GM03348 (cell line): ENCODE data around the gene SORCS2.

ENCODE experiments used
- DNase-seq: peaks from one replicate; pipeline ENCODE4 v3.0.0; 2012; ENCODE audit warnings: low spot score

Gene SORCS2

DNA sequence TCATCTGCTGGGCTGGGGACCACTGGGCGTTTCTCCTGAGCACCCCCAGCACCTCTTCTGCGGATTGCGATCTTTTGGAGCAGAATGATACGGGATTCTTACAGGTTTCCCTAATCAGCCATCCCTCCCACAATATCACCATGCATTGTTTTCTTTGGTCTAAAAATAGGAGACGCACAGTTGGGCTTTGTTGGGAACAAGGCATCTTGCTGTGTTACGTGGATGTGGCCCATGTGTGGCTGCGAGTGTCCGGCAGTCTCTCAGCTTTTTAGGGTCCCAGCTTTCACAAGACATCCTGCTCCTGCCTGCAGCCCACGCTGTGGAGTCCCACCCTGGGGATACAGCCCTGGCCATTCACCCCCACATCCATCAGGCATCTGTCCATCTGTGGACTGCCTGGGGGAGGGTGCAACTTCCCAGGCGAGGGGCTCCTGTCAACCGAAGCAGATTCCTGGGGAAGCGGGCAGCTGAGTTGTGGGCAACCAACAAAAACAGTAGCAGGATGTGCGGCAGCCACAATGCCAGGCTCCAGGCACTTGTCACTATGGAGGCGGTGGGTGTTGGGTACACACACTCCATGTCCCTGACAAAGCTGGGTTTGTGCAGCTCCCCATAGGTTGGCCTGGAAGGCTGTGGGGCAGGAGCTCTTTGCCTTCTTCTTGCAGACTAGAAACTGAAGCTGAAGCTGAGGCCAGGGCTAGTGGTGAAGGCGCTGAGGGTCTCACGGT, 427.9 kb downstream of the SORCS2 start:
- DNase-seq: no peak

DNA sequence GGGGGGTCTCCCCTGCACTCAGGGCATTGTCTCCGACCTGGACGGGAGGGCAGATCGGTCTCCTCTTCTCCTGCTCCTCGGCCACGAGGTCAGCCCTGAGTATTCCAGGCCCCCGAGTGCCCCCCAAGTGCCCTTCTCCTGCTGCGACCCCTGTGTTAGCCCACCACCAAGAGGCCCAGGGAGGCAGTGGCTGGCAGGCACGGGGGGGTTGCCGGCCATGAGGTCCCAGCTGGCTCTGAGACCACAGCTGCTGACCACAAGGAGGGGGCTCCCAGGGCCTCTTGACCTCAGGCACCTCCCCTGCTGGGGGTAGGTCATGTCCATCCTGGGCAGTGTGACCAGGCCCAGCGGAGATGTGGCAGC, 428.5 kb downstream of the SORCS2 start:
- no peak for DNase-seq

DNA sequence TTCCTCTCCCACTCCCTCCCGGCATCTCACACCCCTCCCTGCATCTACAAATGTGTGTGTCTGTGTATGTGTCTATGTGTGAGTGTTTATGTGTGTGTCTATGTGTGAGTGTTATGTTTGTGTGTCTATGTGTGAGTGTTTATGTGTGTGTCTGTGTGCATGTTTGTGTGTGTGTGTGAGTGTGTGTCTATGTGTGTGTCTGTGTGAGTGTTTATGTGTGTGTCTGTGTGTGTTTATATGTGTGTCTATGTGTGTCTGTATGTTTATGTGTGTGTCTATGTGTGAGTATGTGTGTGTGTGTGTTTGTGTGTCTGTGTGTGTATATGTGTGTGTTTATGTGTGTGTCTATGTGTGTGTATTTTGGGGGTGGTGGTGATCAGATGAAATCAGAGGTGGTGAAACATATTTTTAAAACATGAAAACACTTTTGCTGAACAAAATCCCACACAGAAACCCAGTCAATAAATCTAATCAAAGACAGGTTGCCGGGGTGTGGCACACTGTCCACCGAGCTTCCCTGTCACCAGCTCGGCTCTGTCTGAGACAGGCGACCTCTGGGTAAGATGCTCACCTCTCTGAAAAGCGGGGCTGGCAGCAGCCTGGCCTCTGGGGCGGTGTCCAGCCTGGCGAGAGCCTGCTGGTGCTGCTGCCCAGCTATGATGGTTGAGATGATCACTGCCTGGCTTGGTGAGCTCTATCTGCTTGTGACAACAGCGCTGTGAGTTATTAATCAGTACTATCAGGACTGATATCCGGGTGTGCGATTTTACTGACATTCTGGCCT, 429.1 kb downstream of the SORCS2 start:
- DNase-seq: no peak

DNA sequence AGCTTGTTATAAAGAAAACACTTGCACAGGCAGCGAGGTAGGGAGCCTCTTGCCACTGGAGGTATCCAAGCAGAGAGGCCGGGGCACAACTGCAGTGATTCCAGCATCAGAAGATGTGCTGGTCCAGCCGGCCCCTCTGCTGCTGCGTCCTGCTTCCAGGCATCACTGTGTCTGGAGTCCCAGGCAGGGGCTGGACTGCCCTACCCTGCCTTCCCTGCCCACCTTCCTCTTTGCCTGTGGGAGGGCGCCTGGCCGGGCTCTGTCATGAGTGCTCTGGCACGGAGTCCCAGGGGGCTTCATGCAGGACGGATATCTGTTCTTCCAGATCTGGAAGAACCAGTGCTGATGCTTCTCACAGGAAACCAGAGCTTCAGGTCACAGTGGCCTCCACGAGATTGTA, 430.0 kb downstream of the SORCS2 start:
- no peak for DNase-seq

DNA sequence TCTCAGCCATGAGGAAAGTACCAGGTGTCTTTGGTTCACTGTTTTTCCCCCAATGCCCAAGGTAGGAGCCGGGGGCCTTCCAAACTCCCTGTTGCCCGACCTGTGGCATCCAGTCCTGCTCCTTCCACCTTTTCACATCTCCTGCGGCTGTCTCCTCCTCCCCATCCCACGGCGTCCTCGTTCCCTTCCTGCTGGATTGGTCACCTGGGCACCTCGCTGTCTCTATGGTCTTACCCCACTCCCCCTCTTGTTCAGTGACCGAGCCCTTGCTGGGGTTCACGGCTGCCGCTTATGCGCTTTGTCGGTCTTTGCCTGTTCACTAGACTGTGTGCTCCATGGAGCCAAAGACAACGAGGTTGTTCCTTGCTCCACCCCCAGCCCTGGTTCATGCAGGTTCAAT, 431.1 kb downstream of the SORCS2 start:
- no peak for DNase-seq

DNA sequence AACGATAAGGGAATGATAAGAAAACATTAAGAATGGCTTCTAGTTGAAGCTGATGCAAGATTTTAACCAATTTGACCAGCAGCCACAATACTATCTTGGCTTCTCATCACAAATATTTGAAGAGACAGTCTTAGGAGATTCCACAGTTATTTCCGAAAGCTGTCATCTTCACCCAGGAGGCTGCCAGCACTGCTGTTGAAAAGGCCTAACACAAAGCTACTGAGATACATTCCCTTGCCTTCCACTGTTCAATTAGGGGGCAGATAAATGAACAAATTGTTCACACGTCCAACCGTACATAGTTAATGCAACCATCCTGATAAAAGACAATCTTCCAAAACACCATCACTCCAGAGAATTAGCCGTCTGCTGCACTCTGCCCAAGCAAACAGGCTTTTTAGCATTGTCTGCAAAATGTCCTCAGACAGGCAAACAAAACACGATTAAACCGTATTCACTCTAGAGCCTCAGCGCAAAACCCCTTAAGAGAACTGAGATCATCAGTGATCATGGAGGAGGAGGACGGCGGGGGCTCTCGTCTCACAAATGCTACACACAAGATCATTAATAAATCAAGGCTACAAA, 432.1 kb downstream of the SORCS2 start:
- peak; percentile 70 for DNase-seq

DNA sequence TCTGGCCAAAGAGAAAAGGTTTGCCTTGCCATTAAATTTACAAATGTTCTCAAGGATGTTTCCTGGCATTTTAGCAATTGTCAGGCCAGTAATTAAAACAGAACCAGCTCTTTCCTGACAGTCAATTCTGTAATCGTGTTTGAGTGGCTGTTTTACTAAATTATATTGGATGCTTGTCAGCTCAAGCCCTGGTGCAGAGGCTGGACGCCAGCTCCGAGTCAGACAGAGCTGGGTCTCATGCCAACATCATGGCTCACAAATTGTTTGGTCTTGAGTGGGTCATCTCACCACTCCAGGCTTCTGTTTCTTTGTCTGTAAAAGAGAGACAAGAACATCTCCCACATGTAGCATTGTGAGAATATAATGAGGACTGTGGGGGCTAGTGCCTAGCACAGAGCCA, 432.7 kb downstream of the SORCS2 start:
- peak; percentile 85 for DNase-seq

DNA sequence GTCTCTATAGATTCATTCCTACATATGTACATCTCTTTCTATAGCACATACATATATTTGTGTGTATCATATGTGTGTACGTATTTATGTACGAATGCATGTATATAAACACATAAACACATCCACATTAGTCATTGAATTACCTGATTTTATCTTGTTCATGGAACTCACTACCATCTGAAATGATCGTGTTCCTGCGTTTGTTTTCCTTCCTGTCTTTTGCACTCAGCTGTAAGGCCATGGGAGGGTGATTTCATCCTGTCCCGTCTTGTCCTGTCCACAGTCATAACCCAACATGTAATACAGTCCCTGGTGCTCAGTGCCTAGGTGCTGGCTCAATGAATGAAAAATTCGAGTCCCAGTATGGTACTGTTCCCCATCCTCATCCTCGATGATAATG, 434.2 kb downstream of the SORCS2 start:
- no peak for DNase-seq

DNA sequence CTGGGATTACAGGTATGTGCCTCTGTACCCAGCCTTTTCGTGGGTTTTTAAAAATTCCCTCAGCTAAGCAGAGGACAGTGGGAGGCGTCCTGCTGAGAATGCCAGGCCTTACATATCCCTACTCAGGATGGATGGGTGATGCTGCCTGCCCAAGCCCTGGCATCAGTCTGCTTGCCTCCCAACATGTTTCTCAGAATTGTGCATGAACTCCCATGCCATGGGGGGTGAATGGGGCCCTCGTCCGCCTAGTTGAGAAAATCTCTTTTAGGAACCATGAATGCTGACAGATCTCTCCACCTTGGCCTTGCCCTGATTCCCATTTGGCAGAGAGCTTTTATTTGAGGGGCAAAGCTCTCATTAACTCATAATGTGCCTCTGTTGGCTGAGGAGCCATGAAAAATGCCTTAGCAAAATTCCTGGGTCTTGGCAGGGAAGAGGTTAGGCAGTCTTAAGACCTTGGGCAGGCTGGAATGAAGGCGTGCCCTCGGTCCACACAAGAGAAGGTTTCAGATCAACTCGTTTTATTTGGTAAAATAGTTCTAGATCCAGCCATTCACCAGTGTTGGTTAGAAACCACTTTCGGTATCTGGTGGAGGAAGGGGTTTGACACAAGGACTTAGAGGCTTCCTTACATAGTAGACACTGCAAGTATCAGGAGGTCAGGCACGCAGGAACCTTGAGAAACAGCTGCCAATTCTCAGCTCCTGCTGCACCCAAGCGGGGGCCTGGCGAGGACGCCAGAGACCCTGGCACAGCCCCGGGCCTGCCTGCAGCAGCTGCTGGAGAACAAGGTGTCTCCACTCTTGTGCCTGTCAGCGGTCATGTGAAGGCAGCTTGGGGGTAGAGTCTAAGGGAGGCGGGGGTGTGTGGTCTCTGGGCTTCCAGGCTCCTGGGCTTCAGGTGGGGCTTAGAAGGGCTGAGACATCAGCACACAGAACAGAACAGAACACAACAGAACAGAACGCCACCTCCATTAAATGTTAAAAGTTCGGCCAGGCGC, 435.2 kb downstream of the SORCS2 start:
- DNase-seq: no peak

DNA sequence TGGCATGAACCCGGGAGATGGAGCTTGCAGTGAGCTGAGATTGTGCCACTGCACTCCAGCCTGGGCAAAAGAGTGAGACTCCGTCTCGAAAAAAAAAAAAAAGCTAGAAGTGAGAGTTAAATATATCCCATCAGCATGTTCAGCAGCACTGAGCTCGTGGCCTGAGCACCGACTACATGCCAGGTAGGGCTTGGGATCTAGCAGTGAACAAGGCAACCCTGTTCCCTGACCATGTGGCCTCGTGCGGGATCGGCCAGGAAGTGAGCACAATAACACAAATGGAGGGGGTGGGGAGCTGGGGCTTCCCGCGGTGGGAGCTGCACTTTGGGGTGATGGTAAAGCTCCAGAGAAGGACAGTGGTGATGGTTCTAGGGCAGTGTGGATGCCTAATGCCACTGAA, 436.1 kb downstream of the SORCS2 start:
- DNase-seq: no peak

DNA sequence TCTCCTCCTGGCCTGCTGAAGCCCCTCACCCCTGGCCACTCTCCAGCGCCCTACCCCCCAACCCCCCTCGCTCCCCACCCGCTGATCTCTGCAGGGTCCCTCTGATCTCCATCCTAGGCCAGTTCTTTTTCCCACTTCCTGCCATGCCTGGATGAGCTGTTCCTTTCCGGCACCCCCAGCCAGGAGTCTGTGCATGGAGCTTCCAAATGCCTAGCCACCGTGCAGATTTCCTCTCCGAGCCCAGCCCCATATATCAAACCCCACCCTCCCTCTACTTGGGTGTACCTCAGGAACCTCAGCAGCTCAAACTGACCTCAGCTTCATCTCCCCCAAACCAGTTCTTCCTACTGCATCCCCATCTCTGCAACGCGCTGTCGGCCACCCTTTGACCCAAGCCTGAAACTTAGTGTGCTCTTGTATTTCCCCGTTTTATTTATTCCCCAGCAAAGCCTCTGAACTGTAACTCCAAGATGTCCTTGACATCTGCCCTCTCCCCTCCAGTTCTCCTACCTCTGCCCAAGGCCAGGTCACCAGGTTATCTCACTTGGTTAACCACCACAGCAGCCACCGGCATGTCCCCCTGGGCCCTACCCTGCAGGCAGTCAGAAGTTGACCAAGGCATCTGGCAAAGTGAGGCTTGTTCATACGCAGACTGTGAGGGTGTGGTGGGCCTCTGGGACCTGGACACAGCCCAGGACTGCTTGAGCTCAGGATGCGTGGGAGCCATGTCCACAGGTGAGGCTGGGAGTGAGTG, 437.3 kb downstream of the SORCS2 start:
- DNase-seq: no peak

DNA sequence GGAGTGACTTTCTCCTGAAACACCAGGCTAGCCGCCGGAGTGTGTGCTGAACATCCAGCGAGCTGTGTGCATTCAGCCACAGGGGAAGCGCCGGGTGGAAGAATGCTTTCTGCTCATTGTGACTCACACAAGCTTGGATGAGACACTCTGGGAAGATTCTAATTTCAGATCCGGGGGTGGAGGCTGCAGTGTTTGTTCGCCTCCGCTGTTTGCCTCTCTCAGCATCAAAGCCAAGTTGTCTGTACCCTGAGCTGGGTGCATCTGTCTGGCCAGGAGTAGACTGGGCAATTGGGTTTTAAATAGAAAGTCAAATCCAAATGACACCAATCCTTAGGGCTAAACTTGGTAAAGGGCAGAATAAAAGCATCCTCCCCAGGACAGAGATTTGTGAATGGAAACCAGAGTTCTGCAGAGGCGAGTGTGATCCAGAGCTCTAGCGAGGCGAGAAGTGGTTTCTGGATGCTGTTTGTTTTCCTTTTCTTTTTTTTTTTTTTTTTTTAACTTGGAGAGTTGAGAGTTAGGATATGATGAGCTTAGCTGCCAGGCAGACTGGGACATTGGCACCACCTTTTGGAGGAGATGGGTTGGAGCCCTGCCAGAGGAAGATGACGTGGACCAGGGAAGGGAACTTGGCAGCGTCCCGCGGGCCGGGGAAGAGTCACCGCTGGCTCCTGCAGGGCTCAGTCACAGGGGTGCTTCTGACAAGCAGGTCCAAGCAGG, 438.4 kb downstream of the SORCS2 start:
- DNase-seq: peak; percentile 91

DNA sequence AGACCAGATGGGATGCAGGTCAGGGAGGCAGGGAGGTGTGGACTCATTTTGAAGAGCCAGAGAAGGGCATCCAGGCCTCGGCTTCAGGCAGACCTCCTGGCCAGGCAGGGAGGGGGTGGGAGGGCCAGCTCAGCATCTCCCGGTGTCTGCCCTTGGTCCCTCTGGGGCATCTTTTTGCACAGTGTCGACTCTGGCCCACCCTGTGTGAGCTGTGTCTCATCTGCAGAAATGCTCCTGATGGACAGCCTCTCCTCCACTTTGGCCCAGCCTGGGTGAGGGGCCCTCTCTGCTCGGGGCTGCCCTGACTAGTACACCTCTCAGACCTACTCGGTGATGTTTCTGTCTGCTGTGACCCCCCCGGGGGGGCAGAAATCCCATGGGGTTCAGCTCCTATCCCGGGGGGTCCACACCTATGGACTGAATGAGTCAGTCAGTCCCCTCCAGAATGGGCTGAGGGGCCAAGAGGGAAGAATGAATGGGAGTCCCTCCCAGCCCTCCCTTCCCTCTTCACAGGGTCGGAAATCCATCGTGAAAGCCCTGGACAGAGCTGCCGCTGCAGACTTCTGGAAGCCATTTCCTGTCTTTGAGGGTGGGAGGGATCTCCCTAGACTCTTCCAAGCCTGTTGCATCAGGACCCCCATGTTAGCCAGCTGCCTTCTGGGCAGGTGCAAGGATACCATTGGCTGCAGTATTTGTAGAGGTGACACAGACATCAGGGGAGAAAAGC, 439.1 kb downstream of the SORCS2 start:
- DNase-seq: no peak

DNA sequence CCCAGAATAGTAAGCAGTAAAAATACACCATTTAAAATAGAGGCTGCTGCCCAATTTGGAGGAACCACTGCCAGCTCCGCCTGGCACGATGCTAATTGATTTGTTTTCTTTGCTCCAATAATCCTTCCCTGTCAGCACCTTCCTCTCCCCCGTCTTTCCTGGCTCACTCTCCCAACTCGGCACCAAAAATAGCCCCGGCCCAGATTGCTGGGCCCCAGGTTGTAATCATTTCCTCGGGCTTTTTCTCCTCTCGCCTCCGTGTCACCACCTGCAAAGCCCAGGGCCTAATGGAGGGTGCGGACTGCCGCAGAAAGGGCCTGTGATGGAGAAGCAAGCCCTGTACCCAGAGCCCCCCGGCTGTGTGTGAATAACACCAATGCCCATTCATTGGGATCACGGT, 440.0 kb downstream of the SORCS2 start:
- DNase-seq: no peak

DNA sequence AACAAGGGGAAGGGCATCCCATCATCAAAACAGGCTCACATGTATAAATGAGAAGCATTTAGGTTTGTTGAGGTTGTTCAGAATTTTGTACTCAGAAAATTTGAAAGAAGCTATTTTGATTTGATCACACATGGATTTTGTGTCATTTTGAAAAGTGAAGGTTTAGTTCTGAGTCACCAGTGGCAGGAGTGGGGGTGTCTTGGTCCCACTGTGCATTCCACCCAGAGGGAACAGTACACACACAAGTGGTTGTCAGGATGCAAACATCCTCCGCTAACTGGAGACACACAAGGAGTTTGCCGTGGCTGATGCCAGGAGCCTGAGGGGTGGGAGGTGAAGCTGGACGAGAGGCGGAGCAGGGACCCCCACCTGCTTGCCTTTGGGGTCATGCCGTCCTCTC, 440.6 kb downstream of the SORCS2 start:
- no peak for DNase-seq

DNA sequence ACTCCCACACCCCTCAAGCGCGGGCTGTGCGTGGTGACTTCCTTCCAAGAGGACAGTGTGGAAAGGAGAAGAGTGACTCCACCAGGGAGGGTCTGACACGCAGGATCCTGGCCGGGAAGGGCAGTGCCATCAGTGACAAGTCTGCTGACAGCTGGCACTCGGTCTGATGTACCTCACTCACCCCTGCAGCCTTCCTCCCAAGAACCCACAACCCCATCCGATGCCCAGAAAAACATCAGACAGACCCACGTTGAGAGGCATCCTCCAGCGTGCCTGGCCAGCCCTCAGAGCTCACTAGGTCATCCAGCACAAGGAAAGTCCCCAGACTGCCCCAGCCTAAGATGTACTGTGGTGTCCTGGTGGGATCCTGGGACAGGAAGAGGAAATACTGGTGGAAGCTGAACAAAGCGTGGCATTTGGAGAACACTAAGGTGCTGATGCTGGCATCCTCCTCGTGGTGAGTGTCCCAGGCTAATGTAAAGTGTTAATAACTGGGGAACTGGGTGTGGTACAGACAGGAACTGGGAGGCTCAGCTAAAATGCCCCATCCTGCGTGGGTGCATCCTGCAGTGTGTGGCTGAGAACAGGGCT, 442.4 kb downstream of the SORCS2 start:
- no peak for DNase-seq

DNA sequence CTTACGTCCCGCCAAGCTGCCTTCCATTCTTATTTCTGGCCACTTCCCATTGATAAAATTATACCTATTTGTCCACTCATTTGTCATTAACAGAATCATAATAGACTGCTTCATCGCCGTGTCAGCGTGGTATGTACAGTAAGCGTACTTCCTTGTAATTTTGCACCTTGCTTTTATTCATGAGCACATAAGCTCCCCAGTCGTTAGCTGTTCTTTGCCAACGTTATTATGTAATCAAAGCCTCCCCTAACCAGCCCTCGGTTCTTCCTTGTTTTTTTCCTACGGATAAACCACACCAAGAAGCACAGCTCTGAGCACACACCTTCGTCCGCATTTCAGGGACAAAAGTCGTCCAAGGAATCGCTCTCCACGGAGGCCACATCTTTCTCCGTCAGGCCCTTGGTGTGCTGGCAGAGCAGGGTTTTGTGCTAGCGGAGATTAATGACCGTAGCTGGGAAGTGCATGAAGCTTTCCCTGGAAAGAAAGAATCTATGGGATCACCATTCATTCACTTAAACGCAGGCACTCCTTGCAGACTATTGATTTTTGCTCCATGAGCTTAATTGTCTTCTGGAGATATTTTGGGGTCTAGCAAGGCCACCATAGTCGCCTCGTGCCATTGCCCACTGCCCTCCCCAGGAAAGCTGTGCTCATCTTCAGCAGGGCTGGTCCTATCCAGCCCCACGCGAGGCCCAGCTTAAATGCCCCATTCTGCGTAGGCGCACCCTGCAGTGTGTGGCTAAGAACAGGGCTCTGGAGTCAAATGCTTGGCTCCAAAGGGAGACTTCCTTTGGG, 443.3 kb downstream of the SORCS2 start:
- no peak for DNase-seq

DNA sequence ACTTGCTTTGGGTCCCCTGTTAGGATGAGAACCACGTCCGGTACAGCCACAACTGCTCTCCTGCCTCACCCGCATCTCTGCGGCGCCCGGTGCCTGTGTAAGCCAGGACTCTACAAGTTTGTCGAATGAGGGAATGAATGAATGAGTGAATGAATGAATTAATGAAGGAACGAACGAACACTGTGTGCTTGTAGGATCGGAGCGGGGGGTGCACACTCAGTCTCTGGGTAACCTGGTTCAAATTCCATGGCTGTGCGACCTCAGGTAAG, 443.8 kb downstream of the SORCS2 start:
- DNase-seq: no peak

DNA sequence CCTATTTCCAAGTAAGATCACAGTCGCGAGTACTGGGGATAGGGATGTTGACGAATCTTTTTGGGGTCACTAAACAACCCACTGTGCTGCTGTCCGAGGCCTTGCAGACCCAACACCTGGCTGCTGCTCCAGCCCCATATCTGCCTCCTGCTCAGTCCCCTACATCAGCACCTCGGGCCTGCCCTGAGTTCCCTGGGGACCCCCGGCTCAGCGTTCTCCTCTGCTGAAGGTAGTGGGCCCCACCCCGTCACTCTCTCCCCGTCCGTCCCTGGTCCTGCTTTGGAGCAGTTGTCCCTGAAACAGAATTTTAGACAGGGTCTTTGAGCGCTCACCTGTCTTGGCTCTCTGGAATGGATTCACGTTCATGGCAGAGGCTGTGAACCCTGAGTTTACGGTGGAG, 444.8 kb downstream of the SORCS2 start:
- no peak for DNase-seq
